Prostate gland (tissue), 2 donors: Measurements from ENCODE around the gene KLHL29. TPM values are rescaled to one million over a fixed set of nuclear protein-coding genes. Genes with fewer than 3 reads are reported as not detected.

ENCODE experiments used
- DNase-seq: peaks from one replicate; pipeline ENCODE4 v3.0.0-alpha.2; 2019; ENCODE audit warnings: low spot score
- H3K27ac ChIP-seq, 2 donors: fragments of 200-600 bp; sonication (generic); 2 replicates each; pipeline ENCODE4 v1.5.1; 2017 to 2019
- H3K27me3 ChIP-seq: fragments of 200-600 bp; sonication (generic); replicated peaks from 2 replicates; pipeline ENCODE4 v1.5.1; 2019; ENCODE audit not compliant: insufficient read depth
- H3K36me3 ChIP-seq, 2 donors: fragments of 200-600 bp; sonication (generic); 1 replicate in 1 of 2; 2 replicates in 1 of 2; pipeline versions ENCODE4 v1.5.1 to v1.8.1; 2017 to 2019
- H3K4me1 ChIP-seq: fragments of 200-600 bp; sonication (generic); replicated peaks from 2 replicates; pipeline ENCODE4 v1.5.1; 2019
- H3K4me3 ChIP-seq, 2 donors: fragments of 200-600 bp; sonication (generic); 2 replicates each; pipeline ENCODE4 v1.5.1; 2017 to 2019
- H3K9me3 ChIP-seq: fragments of 200-600 bp; sonication (generic); 2 replicates; pipeline ENCODE4 v1.5.1; 2017
- POLR2A ChIP-seq: fragments of 450-650 bp; IDR thresholded peaks from one replicate; pipeline ENCODE4 v1.6.1; 2016; ENCODE audit warnings: antibody characterized with exemption, mild to moderate bottlenecking
- POLR2AphosphoS5 ChIP-seq: sonication (generic); formaldehyde crosslinking; IDR thresholded peaks from one replicate; pipeline ENCODE4 v1.6.1; 2017; ENCODE audit warnings: antibody characterized with exemption
- WGBS: methylation state at CpG from one replicate; pipeline ENCODE4 v1.1.5; 2018; 5-methylcytosine and 5-hydroxymethylcytosine counted together
- intact Hi-C: fragments of 100-400 bp; cut with DNase I; formaldehyde crosslinking; loops from one replicate; pipeline ENCODE4 v1.14.2; 2022
- total RNA-seq, 2 donors: library from RNA; depleted of rRNA; stranded (reverse); fragments of >200 nt; gene quantifications; one replicate each; pipeline ENCODE4 v1.1.0, GENCODE V29; 2016
- TF ChIP-seq, protein P1 (sequence below), 4 experiments: fragments of 200-600 bp in 2 of 4; fragments of 450-650 bp in 2 of 4; sonication (generic) in 2 of 4; IDR thresholded peaks; 1 replicate in 3 of 4; 2 replicates in 1 of 4; pipeline ENCODE4 v1.5.1; 2016 to 2019; ENCODE audit warnings: antibody characterized with exemption in 4 of 4, mild to moderate bottlenecking in 2 of 4, moderate library complexity in 2 of 4

KLHL29 gene
- total RNA-seq, 2 donors from 2014 or later, result 23.3 to 24.8 TPM

DNA sequence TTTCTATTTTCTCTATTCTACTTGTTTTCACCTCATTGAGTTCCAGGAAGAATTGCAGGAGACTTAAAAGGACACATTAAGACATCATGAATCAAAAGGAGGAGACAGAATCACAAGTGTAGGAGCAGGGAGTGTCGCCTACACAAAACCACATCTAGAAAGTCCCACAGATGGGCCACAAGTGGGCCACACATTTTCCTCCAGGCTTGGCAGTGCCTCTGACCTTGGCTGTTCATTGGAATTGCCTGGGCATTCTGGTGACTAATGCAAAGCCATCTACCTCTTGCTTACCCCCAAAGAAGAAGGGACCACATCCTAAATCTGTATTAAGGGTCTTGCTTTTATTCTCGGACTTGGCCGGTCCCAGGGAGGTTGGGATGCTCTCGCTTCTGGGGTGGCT is 103.6 kb downstream of the KLHL29 start:
- Histone ChIP-seq H3K36me3 (no peaks in the 10 kb centered on the region), H3K4me1 (no peaks in the 10 kb centered on the region), H3K27ac (no peak overlapping the region), H3K27me3 (no peaks in the 10 kb centered on the region), H3K4me3 (no peak overlapping the region), H3K9me3 (no peaks in the 10 kb centered on the region)
- DNase-seq, result no peak
- 81% methylated on average over 4 of the region's 4 CpGs for WGBS
- intact Hi-C loops, result no loop called here
- TF ChIP-seq, protein P1, sequence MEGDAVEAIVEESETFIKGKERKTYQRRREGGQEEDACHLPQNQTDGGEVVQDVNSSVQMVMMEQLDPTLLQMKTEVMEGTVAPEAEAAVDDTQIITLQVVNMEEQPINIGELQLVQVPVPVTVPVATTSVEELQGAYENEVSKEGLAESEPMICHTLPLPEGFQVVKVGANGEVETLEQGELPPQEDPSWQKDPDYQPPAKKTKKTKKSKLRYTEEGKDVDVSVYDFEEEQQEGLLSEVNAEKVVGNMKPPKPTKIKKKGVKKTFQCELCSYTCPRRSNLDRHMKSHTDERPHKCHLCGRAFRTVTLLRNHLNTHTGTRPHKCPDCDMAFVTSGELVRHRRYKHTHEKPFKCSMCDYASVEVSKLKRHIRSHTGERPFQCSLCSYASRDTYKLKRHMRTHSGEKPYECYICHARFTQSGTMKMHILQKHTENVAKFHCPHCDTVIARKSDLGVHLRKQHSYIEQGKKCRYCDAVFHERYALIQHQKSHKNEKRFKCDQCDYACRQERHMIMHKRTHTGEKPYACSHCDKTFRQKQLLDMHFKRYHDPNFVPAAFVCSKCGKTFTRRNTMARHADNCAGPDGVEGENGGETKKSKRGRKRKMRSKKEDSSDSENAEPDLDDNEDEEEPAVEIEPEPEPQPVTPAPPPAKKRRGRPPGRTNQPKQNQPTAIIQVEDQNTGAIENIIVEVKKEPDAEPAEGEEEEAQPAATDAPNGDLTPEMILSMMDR (IDR thresholded peaks at IDR 0.05), result no peak
- TF ChIP-seq POLR2A (no peak), POLR2AphosphoS5 (no peak)

DNA sequence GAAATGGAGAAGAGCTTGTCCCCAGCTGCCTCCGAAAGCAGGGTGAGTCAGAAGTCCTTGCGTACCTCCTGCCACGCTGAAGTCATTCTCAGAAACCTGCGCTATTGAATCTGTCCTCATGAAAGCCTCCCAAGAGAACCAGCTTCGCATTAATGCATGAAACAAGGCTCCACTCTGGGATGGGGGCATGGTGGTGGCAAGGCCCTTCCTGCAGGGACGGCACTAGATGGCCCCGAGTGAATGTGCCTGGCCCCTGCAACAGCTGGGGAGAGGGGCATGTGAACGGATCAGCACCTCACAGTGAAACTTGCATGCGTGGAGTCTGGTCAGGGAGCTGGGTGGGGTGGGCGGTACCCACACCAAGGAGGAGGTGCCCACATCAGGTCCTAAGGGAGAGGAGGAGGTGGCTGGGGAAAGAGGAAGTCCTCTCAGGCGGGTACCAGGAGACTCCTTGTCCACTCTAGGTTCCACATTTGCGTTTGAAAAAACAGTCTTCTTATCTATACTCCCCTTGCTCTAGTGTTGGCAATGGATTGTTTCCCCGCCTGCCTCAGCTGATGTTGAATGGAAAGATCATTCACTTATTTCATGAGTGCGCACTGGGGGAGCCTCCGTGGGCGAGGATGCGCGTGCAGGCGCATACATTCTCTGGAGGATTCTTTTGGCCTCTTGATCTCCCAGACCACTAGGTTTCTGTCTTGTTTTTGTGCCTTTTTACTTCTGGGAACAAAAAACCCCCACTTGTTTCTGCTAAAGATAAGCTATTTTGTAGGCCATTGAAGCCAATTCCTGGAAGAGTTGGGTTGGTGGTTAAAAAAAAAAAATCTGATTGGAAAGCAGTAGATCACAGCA is 104.7 kb downstream of the KLHL29 start:
- no peaks in the 10 kb centered on the region for H3K9me3 ChIP-seq
- H3K36me3 ChIP-seq, result no peaks in the 10 kb centered on the region
- no peaks in the 10 kb centered on the region for H3K27me3 ChIP-seq
- H3K4me1 ChIP-seq, result no peaks in the 10 kb centered on the region
- no peak for TF ChIP-seq POLR2AphosphoS5
- TF ChIP-seq, protein P1 (IDR thresholded peaks at IDR 0.05), result no peak
- no peak for TF ChIP-seq POLR2A
- 90% methylated on average over 19 of the region's 19 CpGs for WGBS
- no peak overlapping the region for H3K27ac ChIP-seq
- intact Hi-C loops, result no loop called here
- no peak overlapping the region for H3K4me3 ChIP-seq
- DNase-seq, result no peak

DNA sequence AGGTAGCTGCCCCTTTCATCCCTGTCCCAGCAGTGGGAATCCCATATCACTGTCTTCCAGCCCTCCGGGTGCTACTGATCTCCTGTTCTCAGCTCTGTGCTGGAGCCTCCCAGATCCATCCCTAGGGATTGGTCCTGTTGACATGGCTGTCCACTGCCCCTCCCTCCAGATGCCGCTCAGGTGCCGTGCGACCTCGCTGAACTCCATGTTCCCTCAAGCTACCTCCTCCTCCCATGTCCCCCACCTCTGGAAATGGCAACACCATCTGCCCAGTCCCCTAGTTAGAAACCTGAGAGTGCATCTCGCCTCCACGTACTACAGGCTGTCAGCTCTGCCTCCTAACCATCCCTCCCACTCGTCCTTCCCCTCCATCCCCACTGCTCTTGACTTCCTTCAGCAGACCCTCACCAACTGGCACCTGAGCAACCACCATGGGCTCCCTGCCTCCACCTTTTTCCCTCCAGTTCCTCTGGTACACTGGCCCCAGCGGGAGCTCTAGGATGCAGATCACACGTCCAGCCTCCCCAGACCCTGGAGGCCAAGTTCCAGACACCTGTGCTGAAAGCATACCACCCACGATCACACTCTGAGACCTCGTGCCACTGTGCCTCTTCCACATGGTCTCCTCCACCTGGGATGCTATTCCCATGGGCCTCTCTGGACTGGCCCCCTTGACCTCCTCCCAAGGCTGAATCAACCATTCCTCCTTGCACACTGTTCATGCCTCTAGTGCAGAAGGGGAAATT is 106.8 kb downstream of the KLHL29 start:
- 92% methylated on average over 12 of the region's 12 CpGs for WGBS
- Histone ChIP-seq H3K36me3 (no peaks in the 10 kb centered on the region), H3K4me3 (no peak overlapping the region), H3K27ac (peak overlapping the region in 1 of 2 donors; percentile 26), H3K27me3 (no peaks in the 10 kb centered on the region), H3K4me1 (no peaks in the 10 kb centered on the region), H3K9me3 (no peaks in the 10 kb centered on the region)
- TF ChIP-seq POLR2AphosphoS5 (no peak), POLR2A (no peak)
- TF ChIP-seq, protein P1 (IDR thresholded peaks at IDR 0.05), result no peak
- intact Hi-C loops, result no loop called here
- DNase-seq, result no peak

DNA sequence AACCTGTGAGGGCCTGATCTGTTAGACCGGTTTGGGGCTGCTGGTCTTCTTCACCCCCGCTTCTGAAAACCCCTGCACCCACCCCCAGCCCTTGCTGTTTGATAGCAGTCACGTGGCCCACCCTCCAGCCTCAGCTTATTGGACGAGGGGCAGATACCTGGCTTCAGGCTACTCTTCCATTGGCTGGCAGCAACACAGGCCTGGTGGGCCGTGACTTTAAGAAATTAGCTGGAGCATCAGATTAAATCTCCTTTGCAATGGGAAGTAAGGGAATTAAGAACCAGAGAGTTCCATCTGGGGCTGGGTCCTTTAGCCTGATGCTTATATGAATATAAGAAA is 107.3 kb downstream of the KLHL29 start:
- Histone ChIP-seq H3K27me3 (no peaks in the 10 kb centered on the region), H3K9me3 (no peaks in the 10 kb centered on the region), H3K4me1 (no peaks in the 10 kb centered on the region), H3K4me3 (no peak overlapping the region), H3K27ac (peak overlapping the region; percentile 26 to 36), H3K36me3 (no peaks in the 10 kb centered on the region)
- 61% methylated on average over 5 of the region's 5 CpGs for WGBS
- no peak for DNase-seq
- intact Hi-C loops, result no loop called here
- TF ChIP-seq, protein P1 (IDR thresholded peaks at IDR 0.05), result no peak
